ENCODE measurements around the gene UNC50.

UNC50 gene

DNA sequence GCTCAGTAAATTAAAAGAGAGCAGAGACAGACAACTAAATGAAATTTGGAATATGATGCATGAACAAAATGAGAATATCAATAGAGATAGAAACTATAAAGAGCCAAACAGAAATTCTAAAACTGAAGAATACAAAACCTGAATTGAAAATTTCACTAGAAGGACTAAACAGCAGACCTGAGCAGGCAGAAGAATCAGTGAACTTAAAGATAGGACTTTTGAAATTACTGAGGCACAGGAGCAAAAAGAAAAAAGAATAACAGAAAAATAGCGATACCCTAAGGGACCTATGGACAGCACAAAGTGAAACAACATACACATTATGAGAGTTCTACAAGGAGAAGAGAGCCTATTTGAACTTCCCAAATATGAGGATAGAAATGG is 41.6 kb downstream of the UNC50 start:
- WGBS, 2 donors (ENCODE audit: extremely low coverage in 2 of 2, insufficient read length in 2 of 2, insufficient replicate concordance in 1 of 2) = no CpG with 5 or more reads among the region's 1 CpG
- no peak overlapping the region for H3K4me3 ChIP-seq (ENCODE audit: low read length in 2 of 2)
- H3K27ac ChIP-seq (replicated peaks; ENCODE audit: low read length) = no peak overlapping the region
- no peaks in the 10 kb centered on the region for H3K9me3 ChIP-seq (replicated peaks in 1 of 2; ENCODE audit: control insufficient read depth in 2 of 2, insufficient read depth in 1 of 2, low read depth in 1 of 2, low read length in 2 of 2)
- no peak overlapping the region for H3K23ac ChIP-seq (ENCODE audit: low read depth, low read length, poor library complexity)
- H3K9ac ChIP-seq (ENCODE audit: low read depth, low read length, poor library complexity) = no peak overlapping the region
- no peak overlapping the region for H2BK15ac ChIP-seq (ENCODE audit: low read length)
- H3K18ac ChIP-seq (ENCODE audit: low read length) = no peak overlapping the region
- no peak overlapping the region for H2BK120ac ChIP-seq (ENCODE audit: low read depth, low read length)
- no peak overlapping the region for H2BK5ac ChIP-seq (ENCODE audit: low read length)
- H4K91ac ChIP-seq (ENCODE audit: low read depth, low read length, poor library complexity) = no peak overlapping the region
- no peak overlapping the region for H3K4ac ChIP-seq (ENCODE audit: low read length)
- H3K79me1 ChIP-seq (ENCODE audit: low read depth, low read length) = peaks cover 1% of the 10 kb centered on the region
- H4K8ac ChIP-seq (ENCODE audit: low read depth, low read length) = no peak overlapping the region
- no peak overlapping the region for H2AFZ ChIP-seq (ENCODE audit: low read length)
- no peak overlapping the region for H2BK12ac ChIP-seq (ENCODE audit: low read length)
- H2AK5ac ChIP-seq (ENCODE audit: low read depth, low read length) = no peak overlapping the region
- H3K4me1 ChIP-seq (ENCODE audit: control insufficient read depth in 2 of 2, insufficient read depth in 1 of 2, low read depth in 1 of 2, low read length in 2 of 2) = no peaks in the 10 kb centered on the region
- H3K27me3 ChIP-seq (ENCODE audit: control insufficient read depth in 3 of 3, insufficient read depth in 3 of 3, low read depth in 1 of 3, low read length in 3 of 3) = no peaks in the 10 kb centered on the region
- no peaks in the 10 kb centered on the region for H3K36me3 ChIP-seq (replicated peaks in 1 of 2; ENCODE audit: control insufficient read depth in 2 of 2, insufficient read depth in 2 of 2, low read length in 2 of 2)
- H3K4me2 ChIP-seq (ENCODE audit: insufficient read depth, low read length, poor library complexity, severe bottlenecking) = no peak overlapping the region
- DNase-seq (ENCODE audit: low spot score) = no peak
- no peak overlapping the region for H3K14ac ChIP-seq (ENCODE audit: low read length)

DNA sequence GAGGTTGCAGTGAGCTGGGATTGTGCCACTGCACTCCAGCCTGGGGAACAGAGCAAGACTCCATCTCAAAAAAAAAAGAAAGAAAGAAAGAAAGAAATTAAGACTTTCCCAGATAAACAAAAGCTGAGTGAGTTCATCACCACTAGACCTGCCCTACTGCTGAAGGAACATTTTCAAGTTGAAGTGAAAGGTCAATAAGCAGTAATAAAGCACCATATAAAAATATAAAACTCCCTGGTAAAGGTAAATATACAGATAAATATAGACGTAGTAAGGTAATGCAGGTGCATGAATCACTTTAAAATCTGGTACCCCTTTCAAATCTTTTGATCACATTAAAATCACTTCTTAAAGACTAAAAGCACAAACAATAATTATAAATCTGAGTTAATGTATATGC is 42.6 kb downstream of the UNC50 start:
- no CpG with 5 or more reads among the region's 1 CpG for WGBS, 2 donors (ENCODE audit: extremely low coverage in 2 of 2, insufficient read length in 2 of 2, insufficient replicate concordance in 1 of 2)
- Histone ChIP-seq H3K36me3 (replicated peaks in 1 of 2; ENCODE audit: control insufficient read depth in 2 of 2, insufficient read depth in 2 of 2, low read length in 2 of 2) (no peaks in the 10 kb centered on the region), H2BK15ac (ENCODE audit: low read length) (no peak overlapping the region), H4K91ac (ENCODE audit: low read depth, low read length, poor library complexity) (no peak overlapping the region), H3K9ac (ENCODE audit: low read depth, low read length, poor library complexity) (no peak overlapping the region), H4K8ac (ENCODE audit: low read depth, low read length) (no peak overlapping the region), H3K4me3 (ENCODE audit: low read length in 2 of 2) (no peak overlapping the region), H3K27me3 (ENCODE audit: control insufficient read depth in 3 of 3, insufficient read depth in 3 of 3, low read depth in 1 of 3, low read length in 3 of 3) (no peaks in the 10 kb centered on the region), H3K79me1 (ENCODE audit: low read depth, low read length) (peaks cover 1% of the 10 kb centered on the region), H2AFZ (ENCODE audit: low read length) (no peak overlapping the region), H2BK12ac (ENCODE audit: low read length) (no peak overlapping the region), H3K4me2 (ENCODE audit: insufficient read depth, low read length, poor library complexity, severe bottlenecking) (no peak overlapping the region), H3K18ac (ENCODE audit: low read length) (no peak overlapping the region), H3K9me3 (replicated peaks in 1 of 2; ENCODE audit: control insufficient read depth in 2 of 2, insufficient read depth in 1 of 2, low read depth in 1 of 2, low read length in 2 of 2) (no peaks in the 10 kb centered on the region), H3K27ac (replicated peaks; ENCODE audit: low read length) (no peak overlapping the region), H2BK5ac (ENCODE audit: low read length) (no peak overlapping the region), H3K23ac (ENCODE audit: low read depth, low read length, poor library complexity) (no peak overlapping the region), H2BK120ac (ENCODE audit: low read depth, low read length) (no peak overlapping the region), H3K4me1 (ENCODE audit: control insufficient read depth in 2 of 2, insufficient read depth in 1 of 2, low read depth in 1 of 2, low read length in 2 of 2) (no peaks in the 10 kb centered on the region), H3K14ac (ENCODE audit: low read length) (no peak overlapping the region), H2AK5ac (ENCODE audit: low read depth, low read length) (no peak overlapping the region), H3K4ac (ENCODE audit: low read length) (no peak overlapping the region)
- DNase-seq (ENCODE audit: low spot score) = no peak

DNA sequence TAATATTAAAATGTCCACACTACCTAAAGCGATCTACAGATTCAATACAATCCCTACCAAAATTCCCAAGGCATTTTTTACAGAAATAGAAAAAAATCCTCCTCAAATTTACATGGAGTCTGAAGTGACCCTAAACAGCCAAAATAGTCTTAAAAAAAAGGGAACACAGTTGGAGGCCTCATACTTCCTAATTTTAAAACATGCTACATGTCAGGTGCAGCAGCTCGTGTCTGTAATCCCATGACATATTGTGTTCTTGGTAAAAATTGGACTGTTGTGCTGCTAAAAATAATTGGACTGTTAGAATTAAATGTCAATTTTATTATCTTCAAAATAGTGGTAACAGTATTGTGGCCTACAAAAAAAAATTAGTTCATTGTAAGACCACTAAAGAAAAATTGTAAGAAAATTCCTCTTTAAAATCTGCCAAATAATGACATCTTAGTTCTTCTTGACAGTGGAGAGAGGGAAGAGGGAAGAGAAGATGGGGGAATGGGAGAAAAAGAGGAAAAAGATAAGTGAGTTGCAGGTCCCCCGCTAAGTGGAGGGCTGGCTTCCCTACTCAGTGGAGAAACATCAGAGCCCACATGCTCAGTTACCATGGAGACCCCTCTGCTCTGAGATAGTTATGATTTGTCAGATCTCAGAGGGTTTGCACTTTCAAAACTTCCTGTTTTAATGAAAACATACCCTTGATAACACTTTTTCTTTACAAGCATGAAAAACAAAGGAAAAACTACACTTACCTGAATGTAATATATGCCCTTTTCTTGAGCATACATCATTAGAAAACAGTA is 46.5 kb downstream of the UNC50 start:
- Histone ChIP-seq H3K4me3 (ENCODE audit: low read length in 2 of 2) (no peak overlapping the region), H2BK15ac (ENCODE audit: low read length) (no peak overlapping the region), H2BK12ac (ENCODE audit: low read length) (no peak overlapping the region), H3K14ac (ENCODE audit: low read length) (no peak overlapping the region), H3K27ac (replicated peaks; ENCODE audit: low read length) (no peak overlapping the region), H2BK5ac (ENCODE audit: low read length) (no peak overlapping the region), H3K27me3 (ENCODE audit: control insufficient read depth in 3 of 3, insufficient read depth in 3 of 3, low read depth in 1 of 3, low read length in 3 of 3) (no peaks in the 10 kb centered on the region), H2AK5ac (ENCODE audit: low read depth, low read length) (no peak overlapping the region), H4K91ac (ENCODE audit: low read depth, low read length, poor library complexity) (no peak overlapping the region), H3K4me2 (ENCODE audit: insufficient read depth, low read length, poor library complexity, severe bottlenecking) (no peak overlapping the region), H4K8ac (ENCODE audit: low read depth, low read length) (no peak overlapping the region), H3K18ac (ENCODE audit: low read length) (no peak overlapping the region), H3K23ac (ENCODE audit: low read depth, low read length, poor library complexity) (no peak overlapping the region), H3K36me3 (replicated peaks in 1 of 2; ENCODE audit: control insufficient read depth in 2 of 2, insufficient read depth in 2 of 2, low read length in 2 of 2) (no peaks in the 10 kb centered on the region), H2AFZ (ENCODE audit: low read length) (no peak overlapping the region), H3K4me1 (ENCODE audit: control insufficient read depth in 2 of 2, insufficient read depth in 1 of 2, low read depth in 1 of 2, low read length in 2 of 2) (no peaks in the 10 kb centered on the region), H3K9ac (ENCODE audit: low read depth, low read length, poor library complexity) (no peak overlapping the region), H3K4ac (ENCODE audit: low read length) (no peak overlapping the region), H3K79me1 (ENCODE audit: low read depth, low read length) (no peaks in the 10 kb centered on the region), H2BK120ac (ENCODE audit: low read depth, low read length) (no peak overlapping the region), H3K9me3 (replicated peaks in 1 of 2; ENCODE audit: control insufficient read depth in 2 of 2, insufficient read depth in 1 of 2, low read depth in 1 of 2, low read length in 2 of 2) (no peaks in the 10 kb centered on the region)
- WGBS, 2 donors (ENCODE audit: extremely low coverage in 2 of 2, insufficient read length in 2 of 2, insufficient replicate concordance in 1 of 2) = no CpG with 5 or more reads among the region's 3 CpGs
- DNase-seq (ENCODE audit: low spot score) = no peak

DNA sequence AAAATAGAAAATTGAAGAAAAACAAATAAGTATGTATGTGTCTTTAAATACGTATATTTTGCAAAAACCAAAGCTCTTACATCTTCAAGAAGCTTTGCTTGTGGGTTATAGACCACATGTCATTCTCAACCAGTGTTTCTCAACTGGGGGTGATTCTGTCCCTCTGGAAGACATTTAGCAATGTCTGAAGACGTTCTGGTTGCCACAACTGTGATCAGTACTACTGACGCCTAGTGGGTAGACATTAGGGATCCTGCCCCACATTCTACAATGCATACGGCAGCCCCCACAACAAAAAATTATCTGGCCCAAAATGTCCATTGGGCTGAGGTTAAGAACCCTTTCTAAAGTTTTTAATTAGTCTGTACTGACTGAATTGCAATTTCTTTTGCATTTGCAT is 48.4 kb downstream of the UNC50 start:
- no CpG with 5 or more reads among the region's 4 CpGs for WGBS, 2 donors (ENCODE audit: extremely low coverage in 2 of 2, insufficient read length in 2 of 2, insufficient replicate concordance in 1 of 2)
- Histone ChIP-seq H3K4ac (ENCODE audit: low read length) (no peak overlapping the region), H2BK5ac (ENCODE audit: low read length) (no peak overlapping the region)

More for the DNA sequence above, 48.4 kb downstream of the UNC50 start:
- Histone ChIP-seq H3K27ac (replicated peaks; ENCODE audit: low read length) (no peak overlapping the region), H3K9me3 (replicated peaks in 1 of 2; ENCODE audit: control insufficient read depth in 2 of 2, insufficient read depth in 1 of 2, low read depth in 1 of 2, low read length in 2 of 2) (no peaks in the 10 kb centered on the region), H4K91ac (ENCODE audit: low read depth, low read length, poor library complexity) (no peak overlapping the region), H3K4me2 (ENCODE audit: insufficient read depth, low read length, poor library complexity, severe bottlenecking) (no peak overlapping the region), H2AFZ (ENCODE audit: low read length) (no peak overlapping the region), H3K79me1 (ENCODE audit: low read depth, low read length) (no peaks in the 10 kb centered on the region), H3K14ac (ENCODE audit: low read length) (no peak overlapping the region), H3K4me3 (ENCODE audit: low read length in 2 of 2) (no peak overlapping the region), H3K23ac (ENCODE audit: low read depth, low read length, poor library complexity) (no peak overlapping the region), H2BK120ac (ENCODE audit: low read depth, low read length) (no peak overlapping the region), H3K18ac (ENCODE audit: low read length) (no peak overlapping the region), H3K36me3 (replicated peaks in 1 of 2; ENCODE audit: control insufficient read depth in 2 of 2, insufficient read depth in 2 of 2, low read length in 2 of 2) (no peaks in the 10 kb centered on the region), H3K27me3 (ENCODE audit: control insufficient read depth in 3 of 3, insufficient read depth in 3 of 3, low read depth in 1 of 3, low read length in 3 of 3) (no peaks in the 10 kb centered on the region), H2BK15ac (ENCODE audit: low read length) (no peak overlapping the region), H2AK5ac (ENCODE audit: low read depth, low read length) (no peak overlapping the region), H3K9ac (ENCODE audit: low read depth, low read length, poor library complexity) (no peak overlapping the region), H3K4me1 (ENCODE audit: control insufficient read depth in 2 of 2, insufficient read depth in 1 of 2, low read depth in 1 of 2, low read length in 2 of 2) (no peaks in the 10 kb centered on the region), H2BK12ac (ENCODE audit: low read length) (no peak overlapping the region), H4K8ac (ENCODE audit: low read depth, low read length) (no peak overlapping the region)
- no peak for DNase-seq (ENCODE audit: low spot score)

All from neuronal stem cell (in vitro differentiated cells).